Fibroblast of pulmonary artery (primary cell): ENCODE measurements around the gene ATP13A4.

Experiments used
- DNase-seq: peaks from one replicate; pipeline ENCODE4 v3.0.0-alpha.2; 2010; ENCODE audit warnings: low read depth
- H3K4me3 ChIP-seq: replicated peaks from 2 replicates; pipeline ENCODE4 v1.5.1; 2011; ENCODE audit warnings: low read depth, mild to moderate bottlenecking, control low read depth, low read length, moderate library complexity
- CTCF ChIP-seq: IDR thresholded peaks from 2 replicates; pipeline ENCODE4 v1.5.1; 2011; ENCODE audit warnings: mild to moderate bottlenecking, control low read depth, low read length, inconsistent platforms; ENCODE audit errors: missing control alignments

Gene ATP13A4

GRCh38 chr3:193367868-193368267, 186.8 kb downstream of the ATP13A4 start:
- no peak for DNase-seq
- TF ChIP-seq CTCF: no peak
- H3K4me3 ChIP-seq: no peak overlapping the region

GRCh38 chr3:193357291-193357690, 197.4 kb downstream of the ATP13A4 start:
- no peak for DNase-seq
- no peak overlapping the region for H3K4me3 ChIP-seq
- no peak for TF ChIP-seq CTCF

GRCh38 chr3:193354423-193354822, 200.3 kb downstream of the ATP13A4 start:
- no peak for TF ChIP-seq CTCF
- no peak for DNase-seq

More at GRCh38 chr3:193354423-193354822, 200.3 kb downstream of the ATP13A4 start:
- H3K4me3 ChIP-seq: no peak overlapping the region
